OCI-LY7 (cell line): ENCODE results near the gene ARHGAP26. TPM values are rescaled to one million over a fixed set of nuclear protein-coding genes. Genes with fewer than 3 reads are reported as not detected.

Experiments used
- BruUV-seq: library from RNA; stranded (reverse); fragments of 400-500 nt; replicated peaks from 2 replicates; lab custom pipeline; 2021; lab: Mats Ljungman, UMichigan
- CTCF ChIA-PET: fragments of 300-600 bp; sonication (Branson Sonifier 250); formaldehyde crosslinking; loops from one replicate; lab custom pipeline; 2022; ENCODE audit warnings: antibody characterized with exemption; ENCODE audit not compliant: unreplicated experiment; lab: Charles Lee
- POLR2A ChIA-PET: fragments of 300-600 bp; sonication (Branson Sonifier 250); formaldehyde crosslinking; loops from one replicate; lab custom pipeline; 2022; ENCODE audit warnings: antibody characterized with exemption; lab: Charles Lee
- DNase-seq: peaks from one replicate; pipeline ENCODE4 v3.0.0-alpha.2; 2015; ENCODE audit warnings: low spot score
- H2AFZ ChIP-seq: fragments of 200-600 bp; sonication (generic), shearing (Covaris generic); 2 replicates; pipeline ENCODE4 v1.6.1; 2014; ENCODE audit warnings: mild to moderate bottlenecking, antibody characterized with exemption, low read length, moderate library complexity
- H3K27ac ChIP-seq: fragments of 200-600 bp; sonication (generic); 2 replicates; pipeline ENCODE4 v1.5.1; 2014; ENCODE audit warnings: mixed run types, low read depth, mild to moderate bottlenecking, moderate library complexity, low read length, inconsistent platforms; ENCODE audit not compliant: poor library complexity, severe bottlenecking
- H3K36me3 ChIP-seq: fragments of 200-600 bp; sonication (generic); 2 replicates; pipeline ENCODE4 v1.6.1; 2014; ENCODE audit warnings: mild to moderate bottlenecking, antibody characterized with exemption, low read length, moderate library complexity, mixed read lengths; ENCODE audit not compliant: insufficient read depth
- H3K4me1 ChIP-seq: fragments of 200-600 bp; sonication (generic); 2 replicates; pipeline ENCODE4 v1.5.1; 2014; ENCODE audit warnings: mild to moderate bottlenecking, low read length; ENCODE audit not compliant: insufficient read depth, poor library complexity, severe bottlenecking
- H3K4me2 ChIP-seq: fragments of 200-600 bp; sonication (generic); 2 replicates; pipeline ENCODE4 v1.6.1; 2014; ENCODE audit warnings: mild to moderate bottlenecking, low read length
- H3K4me3 ChIP-seq: fragments of 200-600 bp; sonication (generic); 2 replicates; pipeline ENCODE4 v1.5.1; 2014; ENCODE audit warnings: mild to moderate bottlenecking, low read depth, low read length; ENCODE audit not compliant: poor library complexity, severe bottlenecking
- H3K79me2 ChIP-seq: fragments of 200-600 bp; sonication (generic); 2 replicates; pipeline ENCODE4 v1.6.1; 2016; ENCODE audit warnings: low read depth, mild to moderate bottlenecking, low read length, moderate library complexity, mixed read lengths; ENCODE audit not compliant: insufficient read depth
- H3K9me2 ChIP-seq: fragments of 200-600 bp; sonication (generic); 2 replicates; pipeline ENCODE4 v1.6.1; 2016; ENCODE audit warnings: mild to moderate bottlenecking, low read length, mixed read lengths; ENCODE audit not compliant: insufficient read depth
- H3K9me3 ChIP-seq: fragments of 200-600 bp; sonication (generic); 2 replicates; pipeline ENCODE4 v1.6.1; 2014; ENCODE audit warnings: mild to moderate bottlenecking, mixed run types, low read length, mixed read lengths
- H4K20me1 ChIP-seq: fragments of 200-600 bp; sonication (generic); 2 replicates; pipeline ENCODE4 v1.6.1; 2014; ENCODE audit warnings: mild to moderate bottlenecking, antibody characterized with exemption, low read length, moderate library complexity, mixed read lengths; ENCODE audit not compliant: insufficient read depth
- EZH2phosphoT487 ChIP-seq: fragments of 200-600 bp; sonication (generic); IDR thresholded peaks from 2 replicates; pipeline ENCODE4 v1.6.1; 2018; ENCODE audit warnings: low read depth, borderline replicate concordance, mild to moderate bottlenecking, mixed run types, antibody characterized with exemption, low read length, moderate library complexity, mixed read lengths
- intact Hi-C: fragments of 100-400 bp; cut with micrococcal nuclease; formaldehyde crosslinking; loops from one replicate; pipeline ENCODE4 v1.10.0; 2022; ENCODE audit not compliant: unreplicated experiment
- total RNA-seq, 2 experiments: library from RNA; depleted of rRNA in 1 of 2; stranded (reverse); fragments of >200 nt in 1 of 2; shearing (Covaris generic) in 1 of 2; gene quantifications; 2 replicates each; pipeline ENCODE4 v1.2.3, GENCODE V29; 2014 to 2022
- TF ChIP-seq, protein P1 (sequence below): fragments of 200-600 bp; sonication (generic); conservative IDR thresholded peaks from 2 replicates; pipeline ENCODE4 v1.5.1; 2014; ENCODE audit warnings: mild to moderate bottlenecking, antibody characterized with exemption, low read length, moderate library complexity, mixed read lengths

Gene ARHGAP26
- total RNA-seq, 2 experiments from 2014 or later = 7.0 to 19.1 TPM

GRCh38 chr5:143206196-143207053 is 436.2 kb downstream of the ARHGAP26 start:
- Histone ChIP-seq H3K27ac (no peak overlapping the region), H3K4me3 (no peak overlapping the region), H3K79me2 (no peaks in the 10 kb centered on the region), H2AFZ (no peak overlapping the region), H4K20me1 (no peaks in the 10 kb centered on the region), H3K4me1 (no peaks in the 10 kb centered on the region), H3K36me3 (no peaks in the 10 kb centered on the region), H3K9me3 (no peaks in the 10 kb centered on the region), H3K9me2 (no peaks in the 10 kb centered on the region), H3K4me2 (no peak overlapping the region)
- no TSS peak for BruUV-seq
- no peak for DNase-seq
- TF ChIP-seq EZH2phosphoT487 = no peak
- TF ChIP-seq, protein P1, sequence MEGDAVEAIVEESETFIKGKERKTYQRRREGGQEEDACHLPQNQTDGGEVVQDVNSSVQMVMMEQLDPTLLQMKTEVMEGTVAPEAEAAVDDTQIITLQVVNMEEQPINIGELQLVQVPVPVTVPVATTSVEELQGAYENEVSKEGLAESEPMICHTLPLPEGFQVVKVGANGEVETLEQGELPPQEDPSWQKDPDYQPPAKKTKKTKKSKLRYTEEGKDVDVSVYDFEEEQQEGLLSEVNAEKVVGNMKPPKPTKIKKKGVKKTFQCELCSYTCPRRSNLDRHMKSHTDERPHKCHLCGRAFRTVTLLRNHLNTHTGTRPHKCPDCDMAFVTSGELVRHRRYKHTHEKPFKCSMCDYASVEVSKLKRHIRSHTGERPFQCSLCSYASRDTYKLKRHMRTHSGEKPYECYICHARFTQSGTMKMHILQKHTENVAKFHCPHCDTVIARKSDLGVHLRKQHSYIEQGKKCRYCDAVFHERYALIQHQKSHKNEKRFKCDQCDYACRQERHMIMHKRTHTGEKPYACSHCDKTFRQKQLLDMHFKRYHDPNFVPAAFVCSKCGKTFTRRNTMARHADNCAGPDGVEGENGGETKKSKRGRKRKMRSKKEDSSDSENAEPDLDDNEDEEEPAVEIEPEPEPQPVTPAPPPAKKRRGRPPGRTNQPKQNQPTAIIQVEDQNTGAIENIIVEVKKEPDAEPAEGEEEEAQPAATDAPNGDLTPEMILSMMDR = no peak
- POLR2A ChIA-PET = no interaction called here
- CTCF ChIA-PET = no interaction called here
- intact Hi-C loops = no loop called here

GRCh38 chr5:143207058-143207457 is 436.9 kb downstream of the ARHGAP26 start:
- TF ChIP-seq, protein P1 = no peak
- no peak for TF ChIP-seq EZH2phosphoT487
- no peaks in the 10 kb centered on the region for H3K36me3 ChIP-seq
- POLR2A ChIA-PET = interaction anchor here (1.9 kb wide), 1 partner anchor 15 kb away, joined by 5 read pairs; no protein-coding TSS in a partner anchor
- H3K27ac ChIP-seq = no peak overlapping the region
- H3K4me1 ChIP-seq = no peaks in the 10 kb centered on the region
- no TSS peak for BruUV-seq
- no peaks in the 10 kb centered on the region for H4K20me1 ChIP-seq
- no peaks in the 10 kb centered on the region for H3K9me3 ChIP-seq
- H3K79me2 ChIP-seq = no peaks in the 10 kb centered on the region
- no peak overlapping the region for H2AFZ ChIP-seq
- no peaks in the 10 kb centered on the region for H3K9me2 ChIP-seq
- CTCF ChIA-PET = no interaction called here
- DNase-seq = no peak
- no peak overlapping the region for H3K4me2 ChIP-seq
- intact Hi-C loops = no loop called here
- H3K4me3 ChIP-seq = no peak overlapping the region
